ENCODE data around the gene TMEM238. TPM values are rescaled to one million over a fixed set of nuclear protein-coding genes. Genes with fewer than 3 reads are reported as not detected.
A peak's percentile ranks its signal among the peaks of the same experiment; 100 is the strongest.

The TMEM238 gene
- total RNA-seq, 2 donors from 2014 or later = 12.5 to 53.4 TPM

DNA sequence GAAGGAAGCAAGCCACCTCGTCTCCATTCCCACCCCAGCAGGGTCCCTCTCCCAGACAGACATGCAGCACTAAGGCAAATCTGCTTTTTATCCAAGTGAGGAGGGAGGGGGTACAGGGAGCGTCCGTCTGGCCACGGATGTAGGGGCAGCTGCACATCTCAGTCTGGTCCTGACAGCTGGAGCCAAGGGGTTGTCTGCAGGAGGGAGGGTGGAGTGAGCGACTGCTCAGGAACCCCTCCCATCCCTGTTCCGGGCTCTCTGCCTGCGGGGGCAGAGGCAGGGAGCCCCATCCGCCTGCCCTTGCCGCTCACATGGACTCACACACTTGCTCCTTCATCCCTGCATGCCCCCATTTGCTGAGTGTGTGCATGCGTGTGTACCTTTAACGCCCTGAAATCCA is 4.9 kb downstream of the TMEM238 start:
- DNase-seq (no peak), ATAC-seq (no peak)
- H3K27ac ChIP-seq = no peak overlapping the region
- no peak overlapping the region for H3K4me3 ChIP-seq
- WGBS, 2 donors = 73 to 85% methylated on average over 10 to 11 of the region's 11 CpGs
- TF ChIP-seq CTCF (IDR thresholded peaks at IDR 0.05) (no peak), POLR2A (IDR thresholded peaks at IDR 0.05) (no peak)
- intact Hi-C loops (cut with DNase I) = no loop called here
- H3K36me3 ChIP-seq (replicated peaks in 1 of 2; ENCODE audit: insufficient read depth in 1 of 2, low read depth in 2 of 2) = no peaks in the 10 kb centered on the region
- peaks cover 23% of the 10 kb centered on the region for H3K4me1 ChIP-seq
- no peaks in the 10 kb centered on the region for H3K9me3 ChIP-seq
- H3K27me3 ChIP-seq = peaks cover 0 to under 1% of the 10 kb centered on the region in 2 donors

- WGBS, 2 donors = 27 to 29% methylated on average over 17 to 43 of the region's 43 CpGs
- ATAC-seq (no peak), DNase-seq (no peak)
- Histone ChIP-seq H3K36me3 (replicated peaks in 1 of 2; ENCODE audit: insufficient read depth in 1 of 2, low read depth in 2 of 2) (no peaks in the 10 kb centered on the region), H3K4me3 (no peak overlapping the region), H3K9me3 (no peaks in the 10 kb centered on the region), H3K4me1 (peaks cover 22% of the 10 kb centered on the region), H3K27ac (no peak overlapping the region), H3K27me3 (peaks cover 0 to 14% of the 10 kb centered on the region in 2 donors)
- TF ChIP-seq CTCF (IDR thresholded peaks at IDR 0.05) (no peak), POLR2A (IDR thresholded peaks at IDR 0.05) (no peak)
- intact Hi-C loops (cut with DNase I) = no loop called here
These were observed 6.5 kb downstream of the TMEM238 start for GRCh38 chr19:55377356-55378131.

DNA sequence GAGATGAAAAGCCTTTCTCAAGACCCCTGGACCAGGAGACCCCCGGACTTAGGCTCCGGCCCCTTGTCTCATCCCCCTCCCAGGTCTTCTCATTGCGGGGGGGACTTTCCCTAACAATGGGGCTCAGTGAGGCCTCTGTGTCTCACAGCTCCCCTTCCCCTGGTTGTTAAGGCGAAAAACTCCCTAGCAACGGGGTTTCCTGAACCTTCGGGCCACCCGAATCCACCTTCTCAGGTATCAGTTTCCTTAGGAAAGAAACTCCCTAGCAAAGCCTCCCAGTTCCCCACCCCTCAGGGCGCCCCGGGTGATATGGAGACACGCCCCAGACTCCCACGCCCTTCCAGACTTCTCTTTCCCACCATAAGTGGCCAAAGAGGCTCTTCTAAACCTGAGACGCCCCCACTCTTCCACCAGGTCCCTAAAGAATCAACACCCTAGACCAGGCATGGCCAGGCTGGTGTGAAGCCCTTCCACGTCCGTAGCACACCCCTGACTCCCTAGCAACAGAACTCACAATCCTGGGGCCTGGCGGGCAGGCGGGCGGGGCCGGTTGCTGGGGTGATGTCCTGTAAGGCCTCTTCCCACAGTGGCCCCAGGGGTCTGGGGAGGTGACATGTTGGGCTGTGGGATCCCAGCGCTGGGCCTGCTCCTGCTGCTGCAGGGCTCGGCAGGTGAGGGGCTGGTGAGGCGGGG is 7.7 kb downstream of the TMEM238 start, which contains the start of gene TMEM190:
TMEM190 (plus strand) TSS at position 586 of the 693 bp plus-strand sequence; CDS start at position 614, 28 bp downstream.
- no peaks in the 10 kb centered on the region for H3K9me3 ChIP-seq
- no peak within 1 kb of the TSS for H3K4me3 ChIP-seq
- intact Hi-C loops (cut with DNase I) = no loop called here
- H3K36me3 ChIP-seq (replicated peaks in 1 of 2; ENCODE audit: insufficient read depth in 1 of 2, low read depth in 2 of 2) = no peaks in the 10 kb centered on the region
- no peak for DNase-seq
- no peak for TF ChIP-seq CTCF (IDR thresholded peaks at IDR 0.05)
- TF ChIP-seq POLR2A (IDR thresholded peaks at IDR 0.05) = no peak
- 16 to 17% methylated on average over 11 to 16 of the region's 21 CpGs for WGBS, 2 donors
- peaks cover 14% of the 10 kb centered on the region for H3K4me1 ChIP-seq
- peaks cover 0 to 19% of the 10 kb centered on the region in 2 donors for H3K27me3 ChIP-seq
- no peak for ATAC-seq
- H3K27ac ChIP-seq = no peak within 1 kb of the TSS

GRCh38 chr19:55373993-55374757 is 9.9 kb downstream of the TMEM238 start:
- DNase-seq = no peak
- no peak overlapping the region for H3K4me3 ChIP-seq
- WGBS, 2 donors = 8 to 17% methylated on average over 5 to 23 of the region's 31 CpGs
- intact Hi-C loops (cut with DNase I) = no loop called here
- H3K36me3 ChIP-seq (replicated peaks in 1 of 2; ENCODE audit: insufficient read depth in 1 of 2, low read depth in 2 of 2) = no peaks in the 10 kb centered on the region
- H3K4me1 ChIP-seq = peaks cover 22% of the 10 kb centered on the region
- no peaks in the 10 kb centered on the region for H3K9me3 ChIP-seq
- no peak overlapping the region for H3K27ac ChIP-seq
- ATAC-seq = peak; percentile 39
- peaks cover 0 to 28% of the 10 kb centered on the region in 2 donors for H3K27me3 ChIP-seq
- TF ChIP-seq CTCF (IDR thresholded peaks at IDR 0.05) (no peak), POLR2A (IDR thresholded peaks at IDR 0.05) (no peak)
